GM12891 (cell line): ENCODE results near the gene DIRAS1.

Experiments used
- PAX5 ChIP-seq: IDR thresholded peaks from 2 replicates; pipeline ENCODE4 v1.6.1; 2011; ENCODE audit warnings: low read length, moderate library complexity, mild to moderate bottlenecking; ENCODE audit not compliant: insufficient read depth, severe bottlenecking
- POLR2A ChIP-seq: IDR thresholded peaks from 2 replicates; pipeline ENCODE4 v1.6.1; 2011; ENCODE audit warnings: low read depth, low read length, control low read depth
- POLR2AphosphoS5 ChIP-seq: IDR thresholded peaks from 2 replicates; pipeline ENCODE4 v1.6.1; 2011; ENCODE audit warnings: low read depth, low read length, control low read depth
- TAF1 ChIP-seq: IDR thresholded peaks from 2 replicates; pipeline ENCODE4 v1.6.1; 2011; ENCODE audit warnings: low read depth, low read length, control low read depth

- TF ChIP-seq POLR2A, result no peak
- no peak for TF ChIP-seq PAX5
- TF ChIP-seq TAF1, result no peak
- TF ChIP-seq POLR2AphosphoS5, result no peak
Observed at GRCh38 chr19:2716722-2717637, 4.2 kb downstream of the DIRAS1 start.
